Kidney (tissue), 14 donors: ENCODE measurements around the gene BACE1. TPM values are rescaled to one million over a fixed set of nuclear protein-coding genes. Genes with fewer than 3 reads are reported as not detected.

ENCODE experiments used
- DNase-seq, 5 donors: peaks; one replicate each; pipeline ENCODE4 v3.0.0-alpha.2; 2013 to 2020
- FAIRE-seq: peaks from 2 replicates; lab custom pipeline; 2012; peaks lifted over from hg19 to GRCh38; lab: Jason Lieb, UNC
- H3K27ac ChIP-seq, 2 donors: one replicate each; pipeline ENCODE4 v1.7.0; 2013; ENCODE audit warnings: low read depth in 2 of 2, low read length in 2 of 2, inconsistent platforms in 1 of 2
- H3K27me3 ChIP-seq: one replicate; pipeline ENCODE4 v1.7.1; 2013; ENCODE audit warnings: low read length, inconsistent platforms; ENCODE audit not compliant: control insufficient read depth, insufficient read depth
- H3K36me3 ChIP-seq, 3 donors: one replicate each; pipeline versions ENCODE4 v1.7.0 to v1.7.1; 2013; ENCODE audit warnings: low read length in 3 of 3, control low read depth in 1 of 3, inconsistent platforms in 1 of 3; ENCODE audit not compliant: insufficient read depth in 3 of 3, control insufficient read depth in 2 of 3
- H3K4me1 ChIP-seq, 3 donors: one replicate each; pipeline versions ENCODE4 v1.7.0 to v1.7.1; 2013; ENCODE audit warnings: low read length in 3 of 3, inconsistent platforms in 1 of 3, low read depth in 1 of 3; ENCODE audit not compliant: control insufficient read depth in 2 of 3, insufficient read depth in 2 of 3
- H3K4me3 ChIP-seq, 3 donors: one replicate each; pipeline versions ENCODE4 v1.7.0 to v1.8.1; 2013; ENCODE audit warnings: low read length in 3 of 3, control low read depth in 1 of 3, inconsistent platforms in 1 of 3
- H3K9ac ChIP-seq, 3 donors: one replicate each; pipeline versions ENCODE4 v1.7.0 to v1.7.1; 2013; ENCODE audit warnings: low read length in 3 of 3, control low read depth in 1 of 3, inconsistent platforms in 1 of 3
- H3K9me3 ChIP-seq, 3 donors: one replicate each; pipeline versions ENCODE4 v1.7.0 to v1.7.1; 2013; ENCODE audit warnings: low read length in 3 of 3, control low read depth in 1 of 3, inconsistent platforms in 1 of 3; ENCODE audit not compliant: control insufficient read depth in 2 of 3, insufficient read depth in 1 of 3
- intact Hi-C: fragments of 100-400 bp; cut with DNase I; formaldehyde crosslinking; loops from one replicate; pipeline ENCODE4 v1.11.1; 2022
- polyA plus RNA-seq: library from polyadenylated mRNA; stranded (reverse); fragments of 350-450 nt; fragmentation: Illumina TruSeq; extraction: RNeasy Lipid Tissue Mini Kit (QIAGEN cat#74804); gene quantifications from one replicate; pipeline ENCODE4 v1.2.3, GENCODE V29; 2014; ENCODE audit warnings: low read depth, low replicate concordance; ENCODE audit not compliant: insufficient read depth
- total RNA-seq: library from RNA; stranded (reverse); fragmentation: NEBNext Ultra II Directional; extraction: Animal tissue kit (Norgen Biotek cat#: 25700); gene quantifications from one replicate; pipeline ENCODE4 v1.2.1, GENCODE V29; 2021
- TF ChIP-seq, protein P1 (sequence below): IDR thresholded peaks from 3 replicates; pipeline ENCODE4 v1.5.1; 2012; ENCODE audit warnings: mild to moderate bottlenecking, moderate library complexity, borderline replicate concordance; ENCODE audit not compliant: insufficient read depth; ENCODE audit errors: extremely low read depth
- donor health status: control.
- donor health status: control.
- donor health status: control.
- donor health status: control.
- donor health status: control.
- donor health status: DM: yes; HTN: yes; CAD: no.
- donor health status: Normal renal cell carcinoma (clear cell type).

BACE1 gene
- total and polyA plus RNA-seq, 2 donors from 2014 or later: 11.7 to 24.5 TPM

DNA sequence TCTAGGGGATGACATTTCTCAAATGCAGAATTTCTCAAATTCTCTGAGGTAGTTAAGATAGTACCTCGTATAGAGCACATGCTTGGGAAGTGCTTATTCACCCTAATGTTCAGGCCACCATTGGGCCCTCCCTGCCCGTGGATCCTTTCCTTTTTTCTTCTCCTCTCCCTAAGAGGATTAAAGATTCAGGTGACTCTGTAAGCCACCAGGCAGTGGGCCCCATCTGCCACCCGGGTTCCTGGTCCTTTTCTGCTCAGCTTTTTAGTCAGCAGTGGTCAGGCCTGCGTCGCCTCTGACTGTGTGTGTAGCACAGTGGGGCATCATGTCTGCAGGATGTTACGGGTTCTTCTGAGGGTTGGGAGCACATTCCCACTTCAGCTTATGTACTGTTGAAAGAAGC is 18.8 kb upstream of the BACE1 start:
- H3K4me1 ChIP-seq: no peaks in the 10 kb centered on the region
- no peaks in the 10 kb centered on the region for H3K27me3 ChIP-seq
- H3K9me3 ChIP-seq: no peaks in the 10 kb centered on the region
- FAIRE-seq (no peak), DNase-seq (no peak)
- TF ChIP-seq, protein P1, sequence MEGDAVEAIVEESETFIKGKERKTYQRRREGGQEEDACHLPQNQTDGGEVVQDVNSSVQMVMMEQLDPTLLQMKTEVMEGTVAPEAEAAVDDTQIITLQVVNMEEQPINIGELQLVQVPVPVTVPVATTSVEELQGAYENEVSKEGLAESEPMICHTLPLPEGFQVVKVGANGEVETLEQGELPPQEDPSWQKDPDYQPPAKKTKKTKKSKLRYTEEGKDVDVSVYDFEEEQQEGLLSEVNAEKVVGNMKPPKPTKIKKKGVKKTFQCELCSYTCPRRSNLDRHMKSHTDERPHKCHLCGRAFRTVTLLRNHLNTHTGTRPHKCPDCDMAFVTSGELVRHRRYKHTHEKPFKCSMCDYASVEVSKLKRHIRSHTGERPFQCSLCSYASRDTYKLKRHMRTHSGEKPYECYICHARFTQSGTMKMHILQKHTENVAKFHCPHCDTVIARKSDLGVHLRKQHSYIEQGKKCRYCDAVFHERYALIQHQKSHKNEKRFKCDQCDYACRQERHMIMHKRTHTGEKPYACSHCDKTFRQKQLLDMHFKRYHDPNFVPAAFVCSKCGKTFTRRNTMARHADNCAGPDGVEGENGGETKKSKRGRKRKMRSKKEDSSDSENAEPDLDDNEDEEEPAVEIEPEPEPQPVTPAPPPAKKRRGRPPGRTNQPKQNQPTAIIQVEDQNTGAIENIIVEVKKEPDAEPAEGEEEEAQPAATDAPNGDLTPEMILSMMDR: no peak
- H3K36me3 ChIP-seq: peaks cover 0 to 3% (median 0%) of the 10 kb centered on the region in 3 donors
- no peak overlapping the region for H3K4me3 ChIP-seq
- H3K27ac ChIP-seq: no peak overlapping the region
- H3K9ac ChIP-seq: no peak overlapping the region
- intact Hi-C loops: no loop called here

DNA sequence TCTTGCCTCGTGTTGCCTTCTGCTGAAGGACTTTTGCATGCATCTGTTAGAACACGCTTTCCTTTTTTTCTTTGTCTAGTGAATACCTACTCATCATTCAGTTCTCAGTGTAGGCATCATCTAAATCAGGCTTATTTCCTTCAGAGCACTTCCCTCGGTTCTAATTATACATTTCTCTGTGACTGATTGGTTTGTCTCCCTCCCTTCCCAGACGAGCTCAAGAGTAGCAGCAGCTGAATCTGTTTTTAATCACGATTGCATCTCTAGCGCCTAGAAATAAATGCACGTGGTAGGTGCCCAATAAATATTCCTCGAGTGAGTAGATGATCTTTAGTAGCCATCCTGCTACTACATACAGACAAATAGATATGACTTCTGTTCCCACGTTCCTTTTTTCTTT is 17.9 kb upstream of the BACE1 start:
- no peaks in the 10 kb centered on the region for H3K9me3 ChIP-seq

DNA sequence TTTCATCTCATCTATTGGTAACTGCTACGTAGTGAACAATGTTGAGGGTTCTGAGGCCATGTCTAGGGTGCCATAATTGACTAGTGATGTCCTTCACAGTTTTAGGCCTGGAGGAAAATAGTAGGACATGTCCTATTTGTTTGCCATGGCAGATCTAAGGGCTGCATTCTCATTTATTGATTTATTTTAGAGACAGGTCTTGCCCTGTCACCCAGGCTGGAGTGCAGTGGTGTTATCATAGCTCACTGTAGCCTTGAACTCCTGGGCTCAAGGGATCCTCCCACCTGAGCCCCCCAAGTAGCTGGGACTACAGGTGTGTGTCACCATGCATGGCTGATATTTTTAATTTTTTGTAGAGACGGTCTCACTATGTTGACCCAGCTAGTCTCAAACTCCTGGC is 16.8 kb upstream of the BACE1 start:
- no peaks in the 10 kb centered on the region for H3K36me3 ChIP-seq
- no peak for FAIRE-seq
- H3K9ac ChIP-seq: no peak overlapping the region
- intact Hi-C loops: no loop called here
- H3K27me3 ChIP-seq: no peaks in the 10 kb centered on the region
- no peak overlapping the region for H3K27ac ChIP-seq
- TF ChIP-seq, protein P1: no peak
- peaks cover 3 to 11% (median 6%) of the 10 kb centered on the region in 3 donors for H3K4me1 ChIP-seq
- no peak for DNase-seq
- H3K4me3 ChIP-seq: no peak overlapping the region
- no peaks in the 10 kb centered on the region for H3K9me3 ChIP-seq

More for the DNA sequence above, 17.9 kb upstream of the BACE1 start:
- no peak overlapping the region for H3K4me3 ChIP-seq
- no peaks in the 10 kb centered on the region for H3K27me3 ChIP-seq
- no peak overlapping the region for H3K27ac ChIP-seq
- H3K36me3 ChIP-seq: peaks cover 0 to under 1% (median 0%) of the 10 kb centered on the region in 3 donors
- peaks cover 0 to 5% (median 5%) of the 10 kb centered on the region in 3 donors for H3K4me1 ChIP-seq
- intact Hi-C loops: no loop called here
- no peak overlapping the region for H3K9ac ChIP-seq
- TF ChIP-seq, protein P1: no peak
- no peak for DNase-seq
- FAIRE-seq: no peak
